Stomach (tissue), 9 donors: ENCODE data around the gene SH3TC1. TPM values are rescaled to one million over a fixed set of nuclear protein-coding genes. Genes with fewer than 3 reads are reported as not detected.

Experiments used
- DNase-seq, 2 donors: peaks; one replicate each; pipeline versions ENCODE4 v3.0.0 to v3.0.0-alpha.2; 2013 to 2019
- H3K27ac ChIP-seq, 5 donors: fragments of 200-600 bp in 4 of 5; sonication (generic) in 4 of 5; one replicate each; pipeline ENCODE4 v1.5.1; 2013 to 2019; ENCODE audit warnings: mild to moderate bottlenecking in 1 of 5, moderate library complexity in 1 of 5
- H3K27me3 ChIP-seq, 3 donors: fragments of 200-600 bp; sonication (generic); one replicate each; pipeline ENCODE4 v1.5.1; 2017 to 2019; ENCODE audit warnings: mixed run types in 1 of 3
- H3K36me3 ChIP-seq, 4 donors: fragments of 200-600 bp; sonication (generic); 1 replicate in 3 of 4; 2 replicates in 1 of 4; pipeline ENCODE4 v1.5.1; 2016 to 2019
- H3K4me1 ChIP-seq, 4 donors: fragments of 200-600 bp; sonication (generic); one replicate each; pipeline ENCODE4 v1.5.1; 2016 to 2019
- H3K4me3 ChIP-seq, 4 donors: fragments of 200-600 bp; sonication (generic) in 3 of 4; one replicate each; pipeline ENCODE4 v1.5.1; 2016 to 2019; ENCODE audit warnings: mild to moderate bottlenecking in 1 of 4
- H3K9me3 ChIP-seq, 4 donors: fragments of 200-600 bp; sonication (generic); one replicate each; pipeline ENCODE4 v1.5.1; 2016 to 2019
- CTCF ChIP-seq, 7 experiments: fragments of 450-650 bp in 4 of 7; fragments of 200-600 bp in 3 of 7; sonication (generic) in 3 of 7; IDR thresholded peaks; one replicate each; pipeline ENCODE4 v1.5.1; 2016 to 2019; ENCODE audit warnings: antibody characterized with exemption in 7 of 7, control low read depth in 2 of 7, mild to moderate bottlenecking in 1 of 7
- EP300 ChIP-seq: sonication (generic); formaldehyde crosslinking; IDR thresholded peaks from one replicate; pipeline ENCODE4 v1.6.1; 2017; ENCODE audit warnings: antibody characterized with exemption
- POLR2A ChIP-seq, 4 donors: fragments of 450-650 bp; IDR thresholded peaks; one replicate each; pipeline ENCODE4 v1.6.1; 2016; ENCODE audit warnings: antibody characterized with exemption in 4 of 4, control low read depth in 2 of 4, mild to moderate bottlenecking in 1 of 4, moderate library complexity in 1 of 4
- POLR2AphosphoS5 ChIP-seq, 3 donors: sonication (generic); formaldehyde crosslinking; IDR thresholded peaks; one replicate each; pipeline ENCODE4 v1.6.1; 2016; ENCODE audit warnings: antibody characterized with exemption in 3 of 3
- WGBS, 5 donors: extraction: QIAGEN DNeasy Blood & Tissue Kit in 3 of 5; methylation state at CpG; one replicate each; pipeline versions ENCODE4 v1.1.5 to v1.1.7; 2013 to 2018; 5-methylcytosine and 5-hydroxymethylcytosine counted together
- intact Hi-C: fragments of 100-400 bp; cut with DNase I; formaldehyde crosslinking; loops from one replicate; pipeline ENCODE4 v1.15.1; 2023; ENCODE audit warnings: low total_unique reads
- polyA plus RNA-seq, 3 donors: library from polyadenylated mRNA; stranded (reverse); fragments of 200-250 nt; gene quantifications; one replicate each; pipeline ENCODE4 v1.2.3, GENCODE V29; 2013
- total RNA-seq, 5 donors: library from RNA; depleted of rRNA; stranded (reverse); fragments of >200 nt; gene quantifications; one replicate each; pipeline versions ENCODE4 v1.1.0 to v1.2.3, GENCODE V29; 2014 to 2016
- donor health status: healthy with polysubstance abuse.
- donor health status: Bipolar disorder and iron deficiency.
- donor health status: healthy.

Gene SH3TC1
- total and polyA plus RNA-seq, 8 donors = 12.0 to 96.2 (median 27.9) TPM

DNA sequence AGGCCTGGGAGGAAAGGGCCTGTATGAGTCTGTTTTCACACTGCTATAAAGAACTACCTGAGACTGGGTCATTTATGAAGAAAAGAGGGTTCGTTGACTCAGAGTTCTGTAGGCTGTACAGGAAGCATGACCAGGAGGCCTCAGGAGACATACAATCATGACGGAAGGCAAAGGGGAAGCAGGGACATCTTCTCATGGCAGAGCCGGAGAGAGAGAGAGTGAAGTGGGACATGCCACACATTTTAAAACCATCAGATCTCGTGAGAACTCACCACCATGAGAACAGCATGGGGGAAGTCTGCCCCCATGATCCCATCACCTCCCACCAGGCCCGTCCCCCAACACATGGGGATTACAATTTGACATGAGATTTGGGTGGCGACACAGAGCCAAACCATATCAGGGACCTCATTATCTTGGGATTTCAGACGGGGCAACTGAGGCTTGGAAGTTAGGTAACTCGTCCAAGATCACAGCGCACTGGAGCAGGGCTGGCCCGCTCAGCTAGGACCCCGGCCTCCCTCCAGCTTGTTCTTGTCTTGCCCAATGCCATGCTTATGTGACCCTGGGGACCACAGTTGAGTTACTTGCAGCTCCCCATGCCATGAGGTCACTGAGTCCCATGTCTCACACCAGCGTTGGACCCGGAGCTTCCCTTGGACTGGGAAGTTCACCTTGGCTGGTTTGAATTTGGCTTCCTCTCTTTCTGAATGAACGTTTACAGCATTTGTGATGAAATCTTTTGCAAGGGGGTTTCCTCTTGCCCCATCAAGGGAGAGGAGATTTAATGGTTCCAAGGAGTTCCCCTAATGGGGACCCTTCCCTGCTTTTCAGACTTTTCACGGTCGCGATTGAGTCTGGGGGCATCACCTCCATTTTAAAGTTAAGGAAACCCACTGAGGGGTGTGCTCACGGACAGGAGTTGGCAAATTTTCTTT, 88.5 kb downstream of the SH3TC1 start:
- intact Hi-C loops = no loop called here
- Histone ChIP-seq H3K4me3 (no peak overlapping the region), H3K9me3 (no peaks in the 10 kb centered on the region), H3K4me1 (no peaks in the 10 kb centered on the region), H3K36me3 (peaks cover 0 to 21% (median 12%) of the 10 kb centered on the region in 4 donors), H3K27me3 (no peaks in the 10 kb centered on the region), H3K27ac (no peak overlapping the region)
- no peak for DNase-seq
- 84 to 92% (median 89%) methylated on average over 18 of the region's 18 CpGs for WGBS, 5 donors
- TF ChIP-seq CTCF (IDR thresholded peaks at IDR 0.05) (no peak), POLR2A (IDR thresholded peaks at IDR 0.05) (no peak), POLR2AphosphoS5 (IDR thresholded peaks at IDR 0.05) (no peak), EP300 (no peak)

DNA sequence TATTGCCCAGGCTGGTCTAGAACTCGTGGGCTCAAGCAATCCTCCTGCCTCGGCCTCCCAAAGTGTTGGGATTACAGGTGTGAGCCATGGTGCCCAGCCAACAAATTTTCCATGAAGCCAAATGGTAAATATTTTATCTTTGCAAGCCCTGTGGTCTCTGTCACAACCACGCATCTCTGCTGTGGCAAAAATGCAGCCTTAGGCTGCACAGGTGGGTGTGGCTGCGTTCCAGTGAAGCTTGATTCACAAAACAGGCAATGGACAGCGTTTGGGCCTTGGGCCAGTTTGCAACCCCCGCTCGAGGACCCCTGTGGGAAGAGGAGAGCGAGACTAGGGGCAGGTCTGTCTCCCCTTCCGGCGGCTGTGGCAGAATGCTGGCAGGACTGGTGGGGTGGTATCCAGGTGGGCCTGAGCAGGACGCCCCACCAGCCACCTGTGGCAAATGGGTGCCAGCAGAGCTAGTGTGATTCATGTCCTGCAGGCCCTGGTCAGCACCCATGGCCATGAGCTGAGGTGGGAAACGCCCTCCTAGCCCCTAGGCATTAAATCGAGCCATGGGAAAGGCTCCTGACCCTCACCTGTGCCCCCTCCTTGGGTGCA, 90.2 kb downstream of the SH3TC1 start:
- Histone ChIP-seq H3K27me3 (no peaks in the 10 kb centered on the region), H3K9me3 (no peaks in the 10 kb centered on the region), H3K4me1 (no peaks in the 10 kb centered on the region), H3K4me3 (no peak overlapping the region), H3K27ac (no peak overlapping the region), H3K36me3 (peaks cover 0 to 34% (median 16%) of the 10 kb centered on the region in 4 donors)
- TF ChIP-seq CTCF (IDR thresholded peaks at IDR 0.05) (no peak), EP300 (no peak), POLR2A (IDR thresholded peaks at IDR 0.05) (no peak), POLR2AphosphoS5 (IDR thresholded peaks at IDR 0.05) (no peak)
- whole genome bisulfite sequencing, 5 donors = 64 to 85% (median 72%) methylated on average over 11 to 13 of the region's 13 CpGs
- intact Hi-C loops = no loop called here
- no peak for DNase-seq

GRCh38 chr4:8289956-8290700, 91.0 kb downstream of the SH3TC1 start:
- H3K9me3 ChIP-seq = no peaks in the 10 kb centered on the region
- peaks cover 0 to 40% (median 20%) of the 10 kb centered on the region in 4 donors for H3K36me3 ChIP-seq
- WGBS, 5 donors = 85 to 89% (median 87%) methylated on average over 21 to 29 of the region's 29 CpGs
- no peaks in the 10 kb centered on the region for H3K4me1 ChIP-seq
- H3K27ac ChIP-seq = no peak overlapping the region
- no peak overlapping the region for H3K4me3 ChIP-seq
- no peaks in the 10 kb centered on the region for H3K27me3 ChIP-seq
- intact Hi-C loops = no loop called here
- TF ChIP-seq POLR2AphosphoS5 (IDR thresholded peaks at IDR 0.05) (no peak), CTCF (IDR thresholded peaks at IDR 0.05) (no peak), EP300 (no peak), POLR2A (IDR thresholded peaks at IDR 0.05) (no peak)
- no peak for DNase-seq

DNA sequence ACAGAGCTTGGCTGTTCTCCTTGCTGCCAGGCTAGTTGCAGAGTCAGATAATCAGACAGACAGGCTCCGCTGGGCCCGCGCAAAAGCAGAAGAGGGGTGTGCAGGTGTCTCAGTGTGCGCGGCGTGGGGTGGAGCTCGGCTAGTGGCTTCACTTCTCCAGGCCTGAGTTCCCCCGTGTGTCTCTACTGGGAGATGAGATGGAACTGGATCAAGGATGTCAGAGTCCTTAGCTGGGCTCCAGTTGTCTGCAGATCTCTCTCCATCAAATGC, 91.5 kb downstream of the SH3TC1 start:
- intact Hi-C loops = no loop called here
- Histone ChIP-seq H3K27me3 (no peaks in the 10 kb centered on the region), H3K9me3 (no peaks in the 10 kb centered on the region), H3K36me3 (peaks cover 0 to 46% (median 25%) of the 10 kb centered on the region in 4 donors), H3K27ac (no peak overlapping the region), H3K4me1 (no peaks in the 10 kb centered on the region), H3K4me3 (no peak overlapping the region)
- DNase-seq = no peak
- 82 to 95% (median 90%) methylated on average over 7 to 8 of the region's 8 CpGs for WGBS, 5 donors
- TF ChIP-seq CTCF (IDR thresholded peaks at IDR 0.05) (no peak), POLR2AphosphoS5 (IDR thresholded peaks at IDR 0.05) (no peak), POLR2A (IDR thresholded peaks at IDR 0.05) (no peak), EP300 (no peak)
